Liver (tissue), 3 donors: ENCODE results near the gene RECQL.
"Not testable (repeated sequence)": the region's sequence is repeated elsewhere in the genome, so short reads cannot be mapped to it uniquely, and the experiment has no call there.

Experiments
- EGR1 ChIP-seq, 2 donors: IDR thresholded peaks; 2 replicates each; pipeline ENCODE4 v1.6.1; 2016 to 2018; ENCODE audit warnings: antibody characterized with exemption in 2 of 2, low read depth in 2 of 2
- TF ChIP-seq, protein P1 (sequence below): IDR thresholded peaks from 2 replicates; pipeline ENCODE4 v1.6.1; 2016; ENCODE audit warnings: antibody characterized with exemption, mild to moderate bottlenecking
- TF ChIP-seq, protein P2 (sequence below): fragments of 150-350 bp; IDR thresholded peaks from 2 replicates; pipeline ENCODE4 v1.5.1; 2017; ENCODE audit warnings: improper control_type of control experiment, low read depth, low read length; ENCODE audit not compliant: missing input control
- donor health status: healthy.
- donor health status: healthy.

- not testable (repeated sequence) for TF ChIP-seq EGR1 (IDR thresholded peaks at IDR 0.05; ENCODE audit: low read depth in 2 of 2)
- TF ChIP-seq, protein P1, sequence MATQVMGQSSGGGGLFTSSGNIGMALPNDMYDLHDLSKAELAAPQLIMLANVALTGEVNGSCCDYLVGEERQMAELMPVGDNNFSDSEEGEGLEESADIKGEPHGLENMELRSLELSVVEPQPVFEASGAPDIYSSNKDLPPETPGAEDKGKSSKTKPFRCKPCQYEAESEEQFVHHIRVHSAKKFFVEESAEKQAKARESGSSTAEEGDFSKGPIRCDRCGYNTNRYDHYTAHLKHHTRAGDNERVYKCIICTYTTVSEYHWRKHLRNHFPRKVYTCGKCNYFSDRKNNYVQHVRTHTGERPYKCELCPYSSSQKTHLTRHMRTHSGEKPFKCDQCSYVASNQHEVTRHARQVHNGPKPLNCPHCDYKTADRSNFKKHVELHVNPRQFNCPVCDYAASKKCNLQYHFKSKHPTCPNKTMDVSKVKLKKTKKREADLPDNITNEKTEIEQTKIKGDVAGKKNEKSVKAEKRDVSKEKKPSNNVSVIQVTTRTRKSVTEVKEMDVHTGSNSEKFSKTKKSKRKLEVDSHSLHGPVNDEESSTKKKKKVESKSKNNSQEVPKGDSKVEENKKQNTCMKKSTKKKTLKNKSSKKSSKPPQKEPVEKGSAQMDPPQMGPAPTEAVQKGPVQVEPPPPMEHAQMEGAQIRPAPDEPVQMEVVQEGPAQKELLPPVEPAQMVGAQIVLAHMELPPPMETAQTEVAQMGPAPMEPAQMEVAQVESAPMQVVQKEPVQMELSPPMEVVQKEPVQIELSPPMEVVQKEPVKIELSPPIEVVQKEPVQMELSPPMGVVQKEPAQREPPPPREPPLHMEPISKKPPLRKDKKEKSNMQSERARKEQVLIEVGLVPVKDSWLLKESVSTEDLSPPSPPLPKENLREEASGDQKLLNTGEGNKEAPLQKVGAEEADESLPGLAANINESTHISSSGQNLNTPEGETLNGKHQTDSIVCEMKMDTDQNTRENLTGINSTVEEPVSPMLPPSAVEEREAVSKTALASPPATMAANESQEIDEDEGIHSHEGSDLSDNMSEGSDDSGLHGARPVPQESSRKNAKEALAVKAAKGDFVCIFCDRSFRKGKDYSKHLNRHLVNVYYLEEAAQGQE = not testable (repeated sequence)
- TF ChIP-seq, protein P2, sequence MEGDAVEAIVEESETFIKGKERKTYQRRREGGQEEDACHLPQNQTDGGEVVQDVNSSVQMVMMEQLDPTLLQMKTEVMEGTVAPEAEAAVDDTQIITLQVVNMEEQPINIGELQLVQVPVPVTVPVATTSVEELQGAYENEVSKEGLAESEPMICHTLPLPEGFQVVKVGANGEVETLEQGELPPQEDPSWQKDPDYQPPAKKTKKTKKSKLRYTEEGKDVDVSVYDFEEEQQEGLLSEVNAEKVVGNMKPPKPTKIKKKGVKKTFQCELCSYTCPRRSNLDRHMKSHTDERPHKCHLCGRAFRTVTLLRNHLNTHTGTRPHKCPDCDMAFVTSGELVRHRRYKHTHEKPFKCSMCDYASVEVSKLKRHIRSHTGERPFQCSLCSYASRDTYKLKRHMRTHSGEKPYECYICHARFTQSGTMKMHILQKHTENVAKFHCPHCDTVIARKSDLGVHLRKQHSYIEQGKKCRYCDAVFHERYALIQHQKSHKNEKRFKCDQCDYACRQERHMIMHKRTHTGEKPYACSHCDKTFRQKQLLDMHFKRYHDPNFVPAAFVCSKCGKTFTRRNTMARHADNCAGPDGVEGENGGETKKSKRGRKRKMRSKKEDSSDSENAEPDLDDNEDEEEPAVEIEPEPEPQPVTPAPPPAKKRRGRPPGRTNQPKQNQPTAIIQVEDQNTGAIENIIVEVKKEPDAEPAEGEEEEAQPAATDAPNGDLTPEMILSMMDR = not testable (repeated sequence)
Observed at GRCh38 chr12:21419009-21419699, 82.3 kb downstream of the RECQL start.
